HepG2 (cell line): ENCODE results near the gene C11orf68. TPM values are rescaled to one million over a fixed set of nuclear protein-coding genes. Genes with fewer than 3 reads are reported as not detected.

Experiments
- AHDC1 ChIP-seq: sonication (generic); formaldehyde crosslinking; IDR thresholded peaks from 2 replicates; pipeline ENCODE4 v1.5.1; 2020; ENCODE audit warnings: mild to moderate bottlenecking, missing genetic modification reagents, borderline replicate concordance
- BATF2 ChIP-seq: sonication (generic); formaldehyde crosslinking; IDR thresholded peaks from 2 replicates; pipeline ENCODE4 v1.8.0; 2022; ENCODE audit warnings: mild to moderate bottlenecking, missing genetic modification reagents, moderate library complexity
- BORCS8-MEF2B ChIP-seq: sonication (generic); formaldehyde crosslinking; IDR thresholded peaks from 2 replicates; pipeline ENCODE4 v1.8.0; 2022; ENCODE audit warnings: mild to moderate bottlenecking, missing genetic modification reagents
- CCAR2 ChIP-seq: fragments of 200-400 bp; formaldehyde crosslinking; optimal IDR thresholded peaks from 2 replicates; pipeline ENCODE3; 2018; ENCODE audit warnings: low read depth, mild to moderate bottlenecking, low read length, moderate library complexity
- KDM6A ChIP-seq: IDR thresholded peaks from 2 replicates; pipeline ENCODE4 v1.6.1; 2016; ENCODE audit warnings: low read depth
- MIER3 ChIP-seq: IDR thresholded peaks from 2 replicates; pipeline ENCODE4 v1.6.1; 2016; ENCODE audit warnings: missing compliant biosample characterization, borderline replicate concordance
- NCOA5 ChIP-seq: sonication (generic); formaldehyde crosslinking; IDR thresholded peaks from 2 replicates; pipeline ENCODE4 v1.4.0; 2020; ENCODE audit warnings: missing genetic modification reagents
- PLRG1 ChIP-seq: fragments of 450-650 bp; conservative IDR thresholded peaks from 2 replicates; pipeline ENCODE4 v1.6.1; 2016
- POLR2AphosphoS2 ChIP-seq: IDR thresholded peaks from 2 replicates; pipeline ENCODE4 v1.6.1; 2011; ENCODE audit warnings: low read depth, low read length, improper control_type of control experiment
- POLR2G ChIP-seq: fragments of 200-400 bp; formaldehyde crosslinking; IDR thresholded peaks from 2 replicates; pipeline ENCODE4 v1.6.1; 2018; ENCODE audit warnings: mild to moderate bottlenecking, low read depth, low read length, moderate library complexity
- PREB ChIP-seq: sonication (generic); formaldehyde crosslinking; IDR thresholded peaks from 2 replicates; pipeline ENCODE4 v1.4.0; 2020; ENCODE audit warnings: missing genetic modification reagents
- SAP130 ChIP-seq: IDR thresholded peaks from 2 replicates; pipeline ENCODE4 v1.6.1; 2016; ENCODE audit warnings: low read depth
- SMARCC2 ChIP-seq: fragments of 450-650 bp; IDR thresholded peaks from 2 replicates; pipeline ENCODE4 v1.6.1; 2017; ENCODE audit warnings: antibody characterized with exemption, mild to moderate bottlenecking
- TFDP2 ChIP-seq: sonication (generic); formaldehyde crosslinking; IDR thresholded peaks from 2 replicates; pipeline ENCODE4 v1.4.0; 2020; ENCODE audit warnings: missing genetic modification reagents
- ZBTB37 ChIP-seq: sonication (generic); formaldehyde crosslinking; IDR thresholded peaks from 2 replicates; pipeline ENCODE4 v1.4.0; 2020; ENCODE audit warnings: mild to moderate bottlenecking, missing genetic modification reagents
- ZMYM3 ChIP-seq: sonication (generic); formaldehyde crosslinking; IDR thresholded peaks from 2 replicates; pipeline ENCODE4 v1.5.1; 2020; ENCODE audit warnings: mild to moderate bottlenecking, missing genetic modification reagents
- ZNF232 ChIP-seq: sonication (generic); formaldehyde crosslinking; IDR thresholded peaks from 2 replicates; pipeline ENCODE4 v1.4.0; 2020; ENCODE audit warnings: missing genetic modification reagents, borderline replicate concordance
- ZNF672 ChIP-seq: sonication (generic); formaldehyde crosslinking; IDR thresholded peaks from 2 replicates; pipeline ENCODE4 v1.8.1; 2022; ENCODE audit warnings: missing genetic modification reagents
- polyA plus RNA-seq, 8 experiments: library from polyadenylated mRNA; depleted of rRNA in 3 of 8; stranded (reverse) in 7 of 8; unstranded in 1 of 8; fragments of >200 nt; fragmentation: Illumina TruSeq in 4 of 8; extraction: Trizol in 4 of 8; gene quantifications; 2 replicates each; pipeline versions ENCODE4 v1.2.1 to v1.2.3, GENCODE V29; 2011 to 2016; ENCODE audit warnings: low read depth in 4 of 8, missing spikeins in 1 of 8, mixed read lengths in 1 of 8; ENCODE audit not compliant: insufficient read depth in 1 of 8
- total RNA-seq, 5 experiments: library from RNA; depleted of rRNA; stranded (reverse); fragments of >200 nt; fragmentation: Illumina TruSeq; extraction: Trizol; gene quantifications; 2 replicates each; pipeline ENCODE4 v1.2.3, GENCODE V29; 2016; ENCODE audit warnings: low read depth in 1 of 5
- TF ChIP-seq, protein P1 (sequence below): sonication (generic); formaldehyde crosslinking; IDR thresholded peaks from 2 replicates; pipeline ENCODE4 v1.5.0; 2020; ENCODE audit warnings: missing genetic modification reagents

C11orf68 gene
- total and polyA plus RNA-seq, 2 of the 13 experiments (the other 11 are each of a cell fraction or from before 2014, with no cell fraction given): 8.4 to 28.3 TPM

DNA sequence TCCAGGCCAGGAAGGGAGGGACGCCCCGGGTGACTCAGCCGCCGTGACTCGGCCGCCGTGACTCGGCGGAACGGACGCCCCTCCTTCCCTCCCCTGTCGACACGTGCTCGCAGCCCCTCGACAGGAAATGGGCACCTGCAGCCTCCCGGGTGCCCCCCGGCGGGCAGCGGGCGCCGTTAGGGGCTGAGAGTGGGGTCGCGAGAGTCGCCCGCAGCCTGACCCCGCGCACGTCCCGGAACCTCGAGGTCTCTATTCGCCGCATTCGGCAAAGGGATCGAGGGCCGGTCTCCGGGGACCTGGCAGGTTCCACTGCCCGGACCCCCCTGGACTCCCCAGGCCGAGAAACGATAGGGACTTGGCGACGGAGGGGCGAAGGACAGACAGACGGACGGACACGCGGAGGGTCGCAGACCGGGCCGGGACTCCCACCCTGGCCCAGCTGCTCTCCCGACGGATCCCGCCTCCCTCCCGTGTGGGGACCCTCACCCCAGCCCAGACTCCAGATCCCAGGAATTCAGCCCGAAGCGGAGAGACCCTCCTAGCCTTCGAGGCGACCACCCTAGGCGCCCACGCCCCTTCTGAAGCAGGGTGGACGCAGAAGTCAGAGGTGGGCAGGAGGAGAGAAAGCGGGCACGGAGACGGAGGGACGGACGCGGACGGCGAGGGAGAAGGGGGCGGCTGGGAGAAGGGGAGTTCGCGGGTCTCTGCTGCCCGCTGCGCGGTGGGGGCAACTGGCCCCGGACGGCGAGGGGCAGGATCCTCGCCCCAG, 19.3 kb downstream of the C11orf68 start (continued):
- TF ChIP-seq AHDC1 (peak; percentile 75; the same call in 1 of the 2 replicates), PREB (CRISPR knock-in tag) (no peak), ZMYM3 (CRISPR knock-in tag) (peak; percentile 40; the same call in 1 of the 2 replicates), BATF2 (CRISPR knock-in tag) (peak; percentile 69), CCAR2 (no peak), NCOA5 (CRISPR knock-in tag) (no peak), TFDP2 (CRISPR knock-in tag) (peak; percentile 74), ZNF232 (CRISPR knock-in tag) (peak; percentile 53; the same call in 1 of the 2 replicates), ZBTB37 (CRISPR knock-in tag) (no peak), KDM6A (no peak), SMARCC2 (no peak), ZNF672 (CRISPR knock-in tag) (no peak; the same call in 1 of the 2 replicates), BORCS8-MEF2B (CRISPR knock-in tag) (peak; percentile 72; the same call in 1 of the 2 replicates), SAP130 (CRISPR knock-in tag) (peak; percentile 83), POLR2G (peak; percentile 56; the same call in 1 of the 2 replicates), POLR2AphosphoS2 (no peak), MIER3 (CRISPR knock-in tag) (no peak), PLRG1 (no peak)
- TF ChIP-seq, protein P1, sequence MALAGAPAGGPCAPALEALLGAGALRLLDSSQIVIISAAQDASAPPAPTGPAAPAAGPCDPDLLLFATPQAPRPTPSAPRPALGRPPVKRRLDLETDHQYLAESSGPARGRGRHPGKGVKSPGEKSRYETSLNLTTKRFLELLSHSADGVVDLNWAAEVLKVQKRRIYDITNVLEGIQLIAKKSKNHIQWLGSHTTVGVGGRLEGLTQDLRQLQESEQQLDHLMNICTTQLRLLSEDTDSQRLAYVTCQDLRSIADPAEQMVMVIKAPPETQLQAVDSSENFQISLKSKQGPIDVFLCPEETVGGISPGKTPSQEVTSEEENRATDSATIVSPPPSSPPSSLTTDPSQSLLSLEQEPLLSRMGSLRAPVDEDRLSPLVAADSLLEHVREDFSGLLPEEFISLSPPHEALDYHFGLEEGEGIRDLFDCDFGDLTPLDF (CRISPR knock-in tag): no peak
